IMR-90 (cell line): Measurements from ENCODE around the gene ABHD17B.

Source experiments
- CTCF ChIP-seq: conservative IDR thresholded peaks from 2 replicates; pipeline ENCODE4 v1.5.1; 2012; ENCODE audit warnings: mild to moderate bottlenecking, low read depth, low read length, improper control_type of control experiment
- MAZ ChIP-seq: IDR thresholded peaks from 2 replicates; pipeline ENCODE4 v1.6.1; 2012; ENCODE audit warnings: low read depth, mild to moderate bottlenecking, low read length, improper control_type of control experiment, moderate library complexity, borderline replicate concordance
- POLR2A ChIP-seq: IDR thresholded peaks from 2 replicates; pipeline ENCODE4 v1.6.1; 2012; ENCODE audit warnings: mild to moderate bottlenecking, low read depth, low read length
- RCOR1 ChIP-seq: IDR thresholded peaks from 2 replicates; pipeline ENCODE4 v1.6.1; 2012; ENCODE audit warnings: mild to moderate bottlenecking, low read length, improper control_type of control experiment; ENCODE audit not compliant: insufficient replicate concordance
- RFX5 ChIP-seq: IDR thresholded peaks from 2 replicates; pipeline ENCODE4 v1.8.0; 2012; ENCODE audit warnings: low read depth, mild to moderate bottlenecking, low read length, moderate library complexity

GRCh38 chr9:71909887-71910649, 925 bp downstream of the ABHD17B start:
- TF ChIP-seq MAZ (no peak), CTCF (no peak), RCOR1 (no peak), POLR2A (no peak), RFX5 (no peak)
